AG08396 (cell line): ENCODE results near the gene LIPA.

Experiments
- DNase-seq: peaks from one replicate; pipeline ENCODE4 v3.0.0; 2012; ENCODE audit warnings: low spot score, mixed read lengths

Gene LIPA

DNA sequence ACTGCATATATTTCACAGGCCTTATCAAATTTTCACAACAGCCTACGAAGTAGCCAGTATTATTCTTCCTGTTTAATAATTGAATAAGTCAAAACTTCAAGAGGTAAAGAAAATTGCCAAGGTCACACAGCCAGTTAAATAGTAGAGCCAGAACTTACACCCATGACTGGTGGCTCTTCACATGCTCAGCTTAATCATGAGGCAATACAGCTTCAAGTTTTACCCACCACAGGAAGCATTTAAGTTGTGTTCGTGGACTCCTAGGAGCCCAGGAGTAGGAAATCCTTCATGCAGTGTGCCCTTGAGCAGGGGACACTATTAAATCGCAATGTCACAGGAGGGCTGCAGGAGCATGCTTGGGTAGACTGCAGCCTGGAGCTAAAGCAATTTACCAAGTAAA lies 11.1 kb downstream of the LIPA start:
- no peak for DNase-seq

DNA sequence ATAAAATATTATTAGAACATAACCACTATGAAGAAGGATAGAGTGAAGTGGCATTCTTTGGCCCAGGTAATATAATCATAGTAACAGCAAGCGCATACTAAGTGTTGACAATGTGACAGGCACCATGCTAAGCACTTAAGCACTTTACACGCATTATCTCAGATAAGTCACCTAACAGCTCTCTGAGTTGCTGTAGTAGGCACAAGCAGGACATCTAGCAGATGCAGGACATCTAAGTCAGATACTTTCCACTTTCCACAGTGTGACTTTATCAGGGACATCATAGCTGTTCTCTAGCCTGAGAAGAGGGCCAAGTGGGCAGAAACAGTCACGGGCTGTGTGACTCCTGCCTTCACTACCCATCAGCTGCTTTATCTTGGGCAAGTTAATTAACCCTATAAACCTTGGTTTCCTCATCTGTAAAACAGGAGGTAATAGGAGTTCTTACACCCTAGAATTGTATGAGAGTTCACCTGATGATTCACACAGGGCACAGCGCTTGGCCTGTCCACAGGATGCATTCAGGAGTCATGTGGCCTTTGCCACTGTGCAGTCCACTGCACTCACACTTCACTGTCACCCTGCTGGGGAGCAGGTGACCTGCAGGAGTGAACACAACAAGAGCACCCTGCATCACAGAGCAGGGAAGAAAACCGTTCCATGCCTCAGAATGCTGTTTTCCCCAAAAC lies 12.5 kb downstream of the LIPA start:
- no peak for DNase-seq

DNA sequence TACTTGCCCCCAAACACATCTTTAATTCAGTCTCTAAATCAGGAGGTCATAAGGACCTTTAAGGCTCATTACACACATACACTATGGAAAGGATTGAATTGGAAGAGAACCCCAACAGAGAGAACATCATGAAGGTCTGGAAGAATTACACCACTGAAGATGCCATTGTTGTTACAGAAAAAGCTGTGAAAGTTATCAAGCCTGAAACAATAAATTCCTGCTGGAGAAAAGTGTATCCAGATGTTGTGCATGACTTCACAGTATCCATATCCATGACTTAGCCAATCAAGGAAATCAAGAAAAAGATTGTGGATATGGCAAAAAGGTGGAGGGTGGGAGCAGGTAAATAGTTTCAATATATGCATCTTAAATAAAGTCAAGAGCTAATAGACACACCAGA lies 13.7 kb downstream of the LIPA start:
- no peak for DNase-seq

DNA sequence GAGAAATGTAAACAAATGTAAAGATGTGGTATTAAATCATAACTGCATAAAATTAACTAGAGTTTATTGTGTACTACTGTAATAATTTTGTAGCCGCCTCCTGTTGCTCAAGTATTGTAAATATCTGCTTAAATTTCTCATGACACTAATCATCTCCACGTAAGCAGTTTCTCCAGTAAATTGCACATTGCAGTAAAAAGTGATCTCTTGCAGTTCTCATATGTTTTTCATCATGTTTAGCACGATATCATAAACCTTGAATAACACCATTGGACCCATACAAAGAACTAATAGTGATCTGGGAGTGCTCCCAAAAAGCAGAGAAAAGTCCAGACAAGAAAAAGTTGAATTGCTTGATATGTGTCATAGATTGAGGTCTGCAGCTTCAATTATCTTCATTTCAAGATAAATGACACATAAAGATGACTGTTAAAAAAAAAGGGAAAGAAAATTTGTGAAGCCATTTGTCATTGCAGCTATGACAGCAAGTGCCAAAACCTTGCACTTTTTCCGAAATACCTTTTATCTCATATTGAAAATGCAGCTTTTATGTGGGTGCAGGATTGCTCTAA lies 15.3 kb downstream of the LIPA start:
- no peak for DNase-seq

DNA sequence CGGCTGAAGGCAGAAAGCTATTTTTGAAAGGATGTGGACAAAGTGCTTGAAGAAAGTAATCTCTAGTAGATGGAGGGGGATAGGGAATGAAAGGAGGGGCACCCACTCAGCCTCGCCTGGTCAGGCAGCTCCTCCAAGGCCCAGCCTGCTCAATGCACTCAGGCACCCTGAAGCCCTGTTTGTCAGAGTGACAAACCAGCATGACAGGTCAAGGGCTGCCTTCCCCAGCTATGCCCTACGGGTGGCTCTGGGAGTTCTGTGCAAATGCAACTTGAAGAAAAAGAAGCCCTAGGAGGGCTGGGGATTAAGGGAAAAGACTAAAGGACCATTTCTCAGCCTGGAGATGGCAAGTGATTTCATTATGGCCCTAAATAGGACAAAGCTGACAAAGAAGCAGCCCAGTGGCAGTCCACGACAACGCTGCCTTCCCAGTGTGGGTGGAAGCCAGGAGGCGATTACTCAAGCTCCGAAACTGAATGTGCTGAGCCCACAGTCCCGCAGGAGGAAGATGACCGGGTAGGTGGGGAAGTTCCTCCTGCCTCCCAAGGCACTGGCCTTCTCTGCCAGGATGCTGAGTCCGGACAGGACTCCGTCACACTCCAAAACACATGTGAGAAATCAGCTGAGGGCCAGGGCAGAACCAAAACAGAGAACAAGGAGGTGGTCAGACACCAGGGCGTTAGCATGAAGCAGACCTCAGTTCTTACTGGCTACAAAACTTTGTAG lies 16.3 kb downstream of the LIPA start:
- peak; percentile 8 for DNase-seq

DNA sequence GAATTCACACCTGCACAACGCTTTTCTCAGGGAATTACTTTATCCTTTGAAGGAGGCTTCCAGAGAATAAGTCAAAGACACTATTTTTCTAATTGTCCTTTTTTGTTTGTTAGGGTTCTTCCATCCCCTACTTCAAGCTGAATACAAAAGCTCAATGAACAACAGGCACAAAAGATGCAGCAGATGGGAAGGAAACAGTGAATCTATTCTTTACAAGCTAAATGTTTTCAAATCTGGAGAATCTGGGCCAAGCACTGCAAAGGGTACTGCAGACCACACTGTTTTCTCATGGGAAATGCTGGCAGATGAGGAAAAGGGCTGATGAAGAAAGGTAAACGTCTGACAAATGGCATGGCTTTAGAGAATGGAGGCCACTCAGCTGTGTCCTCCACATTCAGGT lies 18.5 kb downstream of the LIPA start:
- DNase-seq: no peak

DNA sequence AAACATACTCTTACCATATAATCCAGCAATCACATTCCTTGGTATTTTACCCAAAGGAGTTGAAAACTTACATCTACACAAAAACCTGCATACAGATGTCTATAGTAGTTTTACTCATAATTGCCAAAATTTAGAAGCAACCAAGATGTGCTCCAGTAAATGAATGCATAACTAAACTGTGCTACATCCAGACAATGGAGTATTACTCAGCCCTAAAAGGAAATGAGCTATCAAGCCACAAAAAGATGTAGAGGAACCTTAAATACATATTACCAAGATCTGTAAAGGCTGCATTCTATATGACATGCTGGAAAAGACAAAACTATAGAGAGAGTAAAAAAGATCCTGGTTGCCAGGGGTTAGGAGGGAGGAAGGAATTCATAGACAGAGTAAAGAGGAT lies 22.6 kb downstream of the LIPA start:
- no peak for DNase-seq

DNA sequence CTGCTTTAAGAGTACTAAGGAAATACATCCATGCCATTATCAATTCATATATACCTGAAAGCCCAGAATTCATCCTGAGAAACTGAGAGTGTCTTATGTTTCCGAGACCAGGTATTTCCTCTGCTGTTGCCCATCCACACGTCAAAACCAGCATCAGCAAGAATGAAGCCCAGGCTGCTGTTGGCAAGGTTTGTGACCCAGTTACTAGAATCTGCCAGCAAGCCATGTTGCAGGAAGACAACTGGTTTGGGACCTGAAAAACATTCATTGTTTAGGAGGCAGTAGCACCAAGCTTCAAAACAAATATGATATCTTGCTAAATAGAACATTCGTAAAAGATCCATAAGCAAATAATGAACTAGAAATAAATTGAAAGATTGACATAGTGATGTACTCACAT lies 23.4 kb downstream of the LIPA start:
- no peak for DNase-seq

DNA sequence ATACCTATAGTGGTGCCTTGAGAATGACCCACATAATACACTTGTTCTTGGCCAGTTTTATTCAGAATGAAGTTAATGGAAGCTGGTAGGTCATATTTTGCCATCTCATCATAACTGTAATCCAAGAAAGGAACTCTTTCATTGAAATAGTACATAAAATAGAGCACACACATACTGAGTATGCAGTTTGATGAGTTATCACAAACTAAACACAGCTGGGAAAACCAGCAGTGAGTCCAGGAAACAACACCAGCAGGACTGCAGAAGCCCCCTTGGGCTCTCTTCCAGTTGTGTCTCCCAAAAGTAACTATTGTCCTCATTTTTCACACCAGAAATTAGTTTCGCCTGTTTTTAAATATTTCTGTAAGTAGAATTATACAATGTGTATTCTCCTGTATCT lies 24.7 kb downstream of the LIPA start:
- no peak for DNase-seq

DNA sequence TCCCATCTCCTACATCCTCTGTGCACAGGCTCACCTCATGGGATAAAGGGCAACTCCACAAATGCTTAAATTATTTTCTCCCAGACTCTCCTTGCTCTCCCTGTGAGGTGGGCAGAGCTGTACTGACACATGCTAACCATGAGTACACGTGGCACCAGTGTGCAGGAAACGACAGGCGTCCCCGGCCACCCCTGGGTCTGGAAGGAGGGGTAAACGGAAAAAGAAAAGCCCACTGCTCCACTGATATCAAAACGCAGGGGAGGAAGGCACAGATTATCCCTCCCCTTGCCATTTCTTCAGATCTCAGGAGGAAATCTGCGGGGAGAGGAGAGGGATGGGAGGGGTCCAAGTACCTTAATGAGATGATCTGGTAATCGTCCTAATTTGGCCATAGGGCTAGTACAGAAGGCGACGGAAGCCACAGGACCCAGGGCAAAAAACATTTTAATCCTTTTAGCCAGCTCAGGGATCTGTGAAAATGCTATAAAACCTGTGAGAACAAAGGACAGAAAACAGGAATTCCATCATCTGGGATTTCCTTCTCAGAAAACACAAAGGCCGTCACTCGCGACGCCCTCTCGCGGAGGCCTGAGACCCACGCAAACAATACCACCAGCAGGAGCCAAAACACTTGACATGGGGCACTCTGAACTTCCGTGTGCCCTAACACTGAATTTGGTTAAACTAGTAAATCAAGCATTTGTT lies 26.7 kb downstream of the LIPA start:
- no peak for DNase-seq

DNA sequence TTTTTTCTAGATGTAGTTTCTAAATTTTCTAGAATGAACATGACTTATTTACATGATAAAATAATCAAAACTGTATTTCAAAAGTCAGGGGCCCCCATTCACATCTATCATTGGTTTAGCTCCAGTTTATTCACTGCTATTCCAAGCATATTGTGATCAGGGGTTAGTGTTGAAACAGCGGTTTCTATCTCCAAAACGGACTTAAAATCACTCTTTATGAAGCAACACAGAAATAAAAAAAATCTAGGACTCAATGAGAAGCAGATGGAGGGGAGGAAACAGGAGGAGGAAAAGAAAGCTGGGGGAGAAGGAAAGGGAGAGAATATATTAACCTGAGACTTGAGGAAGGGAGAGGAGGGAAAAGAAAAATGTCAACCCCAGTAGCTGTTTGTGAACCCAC lies 29.7 kb downstream of the LIPA start:
- no peak for DNase-seq

DNA sequence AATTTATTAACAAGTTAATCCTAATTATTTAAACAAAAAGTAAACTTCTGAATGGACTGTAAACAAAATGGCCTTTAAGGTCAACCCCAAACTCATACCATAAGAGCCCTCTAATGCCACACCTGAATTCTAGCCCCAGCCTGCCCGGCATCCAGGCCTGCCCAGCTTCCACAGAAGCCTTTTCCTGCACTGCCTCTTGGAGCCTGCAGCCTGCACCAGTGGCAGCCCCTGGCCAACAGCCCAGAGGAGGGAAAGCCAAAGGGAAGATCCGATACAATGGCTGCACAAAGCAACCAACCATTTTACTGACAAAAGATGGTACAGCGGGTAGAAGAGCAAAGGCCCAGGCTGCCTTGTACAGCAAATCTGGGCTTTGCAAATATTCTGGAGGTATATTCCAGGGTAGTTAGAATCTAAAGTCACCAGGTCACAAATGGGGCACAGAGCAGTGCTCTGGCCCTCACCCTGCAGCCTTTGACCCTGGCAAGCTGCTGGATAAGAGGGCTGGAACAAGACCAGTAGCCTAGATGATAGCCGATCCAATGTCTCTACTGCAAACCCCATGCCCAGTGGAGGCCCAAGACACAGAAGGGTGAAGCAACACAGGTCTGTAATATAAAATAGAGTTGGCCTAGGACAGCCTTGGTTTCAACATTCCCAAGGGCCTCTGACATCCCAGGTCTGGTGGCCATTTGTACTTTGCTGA lies 31.9 kb downstream of the LIPA start:
- DNase-seq: no peak

DNA sequence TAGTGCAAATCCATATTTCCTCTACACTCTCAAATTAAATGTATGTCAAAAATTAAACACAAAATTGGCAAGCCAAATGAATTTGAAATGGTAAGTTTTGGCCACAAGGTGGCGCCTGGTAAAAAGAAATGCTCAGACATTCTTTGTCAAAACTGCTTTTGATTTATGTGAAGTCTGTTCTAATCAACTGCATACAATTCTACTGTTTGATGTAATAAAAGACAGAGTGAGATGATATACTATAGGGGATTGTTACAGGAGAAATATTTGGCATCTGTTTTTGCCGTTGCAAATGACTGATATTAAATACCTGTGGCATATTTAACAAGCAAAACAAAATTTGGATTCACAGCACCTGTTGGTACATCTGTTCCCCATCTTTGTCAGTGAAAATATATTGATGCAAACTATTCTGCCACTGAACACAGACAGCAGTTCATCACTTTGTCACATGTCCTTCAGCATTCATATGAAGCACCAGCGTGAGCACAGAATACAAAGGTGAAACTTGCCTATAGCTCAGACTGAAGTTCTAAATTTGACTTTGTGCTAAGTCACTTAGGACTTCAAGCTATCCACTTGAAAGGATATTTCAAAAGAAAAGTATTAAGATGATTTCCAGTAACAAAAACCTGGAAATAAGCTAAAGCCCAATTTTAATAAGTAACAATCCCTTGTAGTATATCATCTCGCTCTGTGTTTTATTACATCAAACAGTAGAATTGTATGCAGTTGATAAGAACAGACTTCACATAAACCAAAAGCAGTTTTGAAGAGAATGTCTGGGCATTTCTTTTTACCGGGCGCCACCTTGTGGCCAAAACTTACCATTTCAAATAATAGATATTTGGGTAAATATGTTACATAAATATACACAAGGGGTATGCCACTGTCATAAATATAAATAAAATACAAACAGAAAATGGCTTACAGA lies 34.3 kb downstream of the LIPA start:
- DNase-seq: peak; percentile 21

DNA sequence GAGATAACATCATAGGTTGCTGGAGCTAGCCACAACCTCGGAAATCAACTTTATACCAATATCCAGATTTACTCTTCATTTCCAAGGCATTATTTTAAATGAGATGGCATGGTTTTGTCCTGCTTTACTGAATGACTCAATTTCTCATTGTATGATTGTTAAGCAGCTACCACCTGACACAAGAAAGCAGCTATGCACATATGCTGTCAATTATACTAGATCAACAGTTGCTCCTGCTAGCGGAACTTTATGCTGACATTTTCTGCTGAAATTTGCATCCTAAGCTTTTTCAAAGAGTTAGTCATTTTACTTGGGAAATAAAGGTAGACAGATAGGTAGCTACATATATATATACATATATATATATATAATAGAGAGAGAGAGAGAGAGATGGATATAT lies 35.5 kb downstream of the LIPA start:
- no peak for DNase-seq

DNA sequence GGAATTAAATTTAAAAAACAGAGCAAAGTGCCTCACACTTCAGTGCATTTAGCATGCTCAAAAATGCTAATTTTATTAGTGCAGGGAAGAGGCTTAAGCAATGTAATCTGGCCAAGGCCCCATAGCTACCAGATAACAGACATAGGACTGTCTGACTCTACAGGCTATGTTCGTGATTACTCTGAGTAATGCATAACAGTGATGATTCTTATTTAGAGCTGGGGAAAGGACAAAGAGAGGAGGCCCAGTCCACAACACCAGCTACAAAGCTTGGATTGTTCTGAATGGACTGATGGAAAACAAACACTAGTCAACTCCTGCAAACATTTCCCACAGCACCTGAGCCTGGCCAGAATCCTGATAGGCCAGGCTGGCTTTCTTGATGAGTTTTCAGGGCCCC lies 36.1 kb downstream of the LIPA start:
- DNase-seq: no peak

DNA sequence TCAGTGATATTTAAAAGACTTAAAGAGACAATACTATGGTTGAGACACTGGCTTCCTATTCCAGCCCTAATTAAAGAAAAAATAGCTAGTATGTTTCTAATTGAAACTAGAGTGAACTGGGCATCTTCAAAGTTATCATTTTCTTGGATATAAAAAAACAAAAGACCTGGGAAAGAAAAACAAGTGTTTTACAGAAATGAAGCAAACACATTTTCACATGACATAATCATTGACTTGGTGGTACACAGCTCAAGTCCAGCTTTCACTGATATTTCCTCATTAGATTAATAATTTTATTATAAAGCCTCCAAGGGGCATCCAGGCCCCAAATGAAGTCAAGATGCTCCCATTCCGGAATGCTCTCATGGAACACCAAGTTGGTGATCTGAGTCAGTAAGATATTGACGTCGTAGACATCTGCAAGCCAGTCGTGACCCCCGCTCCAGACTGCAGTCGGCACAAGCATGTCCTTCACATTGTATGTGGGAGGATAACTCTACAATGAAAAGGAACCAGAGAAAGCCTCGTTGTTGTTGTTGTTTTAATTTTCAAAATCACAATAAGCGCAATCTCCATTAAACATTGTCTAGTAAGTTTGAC lies 36.9 kb downstream of the LIPA start:
- no peak for DNase-seq

DNA sequence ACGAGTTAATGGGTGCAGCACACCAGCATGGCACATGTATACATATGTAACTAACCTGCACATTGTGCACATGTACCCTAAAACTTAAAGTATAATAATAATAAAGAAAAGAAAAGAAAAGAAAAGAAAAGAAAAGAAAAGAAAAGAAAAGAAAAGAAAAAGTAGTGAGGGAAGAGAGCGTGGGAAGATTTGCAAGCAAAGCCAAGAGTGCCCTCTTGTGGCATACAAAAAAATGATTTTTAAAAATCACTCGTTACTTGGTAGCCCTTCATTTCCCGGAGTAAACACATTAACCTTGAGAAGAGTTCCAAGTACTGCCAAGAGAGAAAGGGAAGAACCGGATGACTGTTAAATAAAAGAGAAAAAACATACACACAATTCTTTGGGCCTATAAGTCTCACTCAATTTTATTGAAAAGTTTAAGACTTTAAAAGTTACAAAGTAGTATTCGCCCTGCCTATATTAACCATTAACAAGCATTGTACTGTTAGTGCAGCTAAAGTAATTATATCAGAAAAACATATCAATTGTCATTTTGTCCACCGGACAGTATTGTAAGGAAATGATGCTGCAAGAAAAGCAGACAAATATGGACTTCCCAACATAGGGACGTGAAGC lies 38.3 kb downstream of the LIPA start:
- peak; percentile 48 for DNase-seq

DNA sequence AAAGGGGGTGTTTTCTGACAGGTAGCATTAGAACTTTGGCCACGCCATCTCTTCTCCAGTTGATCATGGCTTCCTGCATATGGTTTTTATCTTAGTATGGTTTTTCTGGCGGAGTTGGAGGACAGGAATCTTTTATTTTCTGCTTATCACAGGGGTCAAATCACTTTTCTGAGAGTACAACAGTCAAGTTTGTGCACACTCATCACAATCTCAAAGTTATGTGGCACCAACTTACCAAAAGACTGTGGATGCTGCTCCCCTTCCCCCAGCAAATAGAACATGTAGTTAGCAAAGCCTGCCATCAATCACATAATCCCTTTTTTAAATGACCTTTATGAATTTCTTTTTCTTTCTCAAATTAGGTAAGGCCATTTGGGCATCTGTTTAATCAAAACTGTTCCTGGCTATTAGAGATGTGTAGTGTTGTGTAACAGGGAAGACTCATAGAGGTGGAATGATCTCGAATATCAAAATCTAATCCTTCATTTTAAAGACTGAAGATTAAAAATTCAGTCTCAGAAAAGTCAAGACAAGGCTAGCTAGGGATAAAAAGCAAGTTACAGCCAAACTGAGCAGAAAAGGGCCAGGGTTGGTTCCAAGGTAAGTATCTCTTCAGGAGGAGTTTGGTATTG lies 40.7 kb downstream of the LIPA start:
- DNase-seq: peak; percentile 19

DNA sequence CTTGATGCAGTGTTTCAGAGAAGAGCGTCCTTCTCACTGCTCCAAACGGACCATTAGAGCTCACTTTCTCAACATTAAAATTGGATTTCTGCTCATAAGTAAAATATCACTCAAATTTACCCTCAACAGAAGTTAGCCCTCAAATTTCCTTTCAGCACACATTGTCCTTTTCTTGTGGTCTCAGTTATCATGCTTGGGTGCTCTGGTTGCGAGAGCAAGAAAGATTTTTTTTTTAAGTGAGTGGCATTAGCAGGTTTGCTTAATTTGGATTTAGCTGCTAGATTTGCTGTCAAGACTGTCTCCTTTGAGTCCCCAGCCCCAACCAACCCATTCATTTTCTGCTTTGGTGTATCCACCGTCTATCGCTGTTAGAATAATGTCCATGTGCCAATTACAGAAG lies 41.9 kb downstream of the LIPA start:
- no peak for DNase-seq
